Lung (tissue), 12 donors: Measurements from ENCODE around the gene CRYGD. TPM values are rescaled to one million over a fixed set of nuclear protein-coding genes. Genes with fewer than 3 reads are reported as not detected.
A peak's percentile ranks its signal among the peaks of the same experiment; 100 is the strongest.

ENCODE experiments used
- ATAC-seq: fragments of 200-7000 bp; cut with Tn5 transposase; one replicate; pipeline ENCODE4 v1.9.1; 2020; ENCODE audit warnings: moderate number of reproducible peaks; ENCODE audit not compliant: insufficient read depth, low FRiP score
- DNase-seq, 3 donors: peaks; one replicate each; pipeline ENCODE4 v3.0.0-alpha.2; 2013 to 2017
- H3K27ac ChIP-seq, 2 donors: one replicate each; pipeline ENCODE4 v1.5.1; 2013; ENCODE audit warnings: mild to moderate bottlenecking in 2 of 2, moderate library complexity in 2 of 2, control low read depth in 1 of 2, inconsistent platforms in 1 of 2, low read depth in 1 of 2, low read length in 1 of 2
- H3K27me3 ChIP-seq, 3 donors: one replicate each; pipeline ENCODE4 v1.5.1; 2013; ENCODE audit warnings: low read length in 2 of 3; ENCODE audit not compliant: control insufficient read depth in 3 of 3, insufficient read depth in 3 of 3
- H3K36me3 ChIP-seq, 4 donors: one replicate each; pipeline ENCODE4 v1.5.1; 2013; ENCODE audit warnings: low read length in 4 of 4, mild to moderate bottlenecking in 1 of 4, moderate library complexity in 1 of 4; ENCODE audit not compliant: control insufficient read depth in 4 of 4, insufficient read depth in 4 of 4
- H3K4me1 ChIP-seq, 5 donors: one replicate each; pipeline ENCODE4 v1.5.1; 2013; ENCODE audit warnings: low read length in 5 of 5, mild to moderate bottlenecking in 2 of 5, moderate library complexity in 1 of 5; ENCODE audit not compliant: control insufficient read depth in 5 of 5, insufficient read depth in 5 of 5
- H3K4me3 ChIP-seq: one replicate; pipeline ENCODE4 v1.5.1; 2013; ENCODE audit warnings: mild to moderate bottlenecking, control low read depth, moderate library complexity
- H3K9ac ChIP-seq, 2 donors: one replicate each; pipeline ENCODE4 v1.5.1; 2013; ENCODE audit warnings: low read length in 2 of 2, control low read depth in 1 of 2; ENCODE audit not compliant: insufficient read depth in 1 of 2
- H3K9me3 ChIP-seq, 4 donors: one replicate each; pipeline ENCODE4 v1.5.1; 2013; ENCODE audit warnings: low read length in 3 of 4, mild to moderate bottlenecking in 1 of 4, moderate library complexity in 1 of 4; ENCODE audit not compliant: control insufficient read depth in 4 of 4, insufficient read depth in 3 of 4
- CTCF ChIP-seq: IDR thresholded peaks from 2 replicates; pipeline ENCODE4 v1.5.1; 2012; ENCODE audit warnings: mild to moderate bottlenecking; ENCODE audit errors: control extremely low read depth, extremely low read depth
- WGBS, 2 donors: extraction: QIAGEN DNeasy Blood & Tissue Kit; methylation state at CpG; one replicate each; pipeline ENCODE4 v1.1.7; 2013; 5-methylcytosine and 5-hydroxymethylcytosine counted together
- polyA plus RNA-seq, 2 donors: library from polyadenylated mRNA; stranded (reverse); fragments of 200-250 nt; gene quantifications; one replicate each; pipeline ENCODE4 v1.2.1, GENCODE V29; 2013
- total RNA-seq, 2 donors: library from RNA; depleted of rRNA in 1 of 2; stranded (reverse); fragments of >200 nt in 1 of 2; gene quantifications; one replicate each; pipeline ENCODE4 v1.2.1, GENCODE V29; 2014 to 2021
- donor health status: control.
- donor health status: control.
- donor health status: Bipolar disorder and iron deficiency.
- donor health status: healthy.
- donor health status: DM: yes; HTN: yes; CAD: no.

CRYGD gene
- total and polyA plus RNA-seq, 4 donors: not detected

- ATAC-seq (no peak), DNase-seq (no peak)
- Histone ChIP-seq H3K9me3 (no peaks in the 10 kb centered on the region), H3K27ac (no peak overlapping the region), H3K4me1 (peaks cover 0 to 4% (median 0%) of the 10 kb centered on the region in 5 donors), H3K4me3 (no peak overlapping the region), H3K9ac (no peak overlapping the region), H3K36me3 (no peaks in the 10 kb centered on the region), H3K27me3 (no peaks in the 10 kb centered on the region)
- TF ChIP-seq CTCF: no peak
- WGBS, 2 donors: 85 to 86% methylated on average over 3 of the region's 3 CpGs
These were observed 27.0 kb downstream of the CRYGD start for GRCh38 chr2:208097313-208097712.

GRCh38 chr2:208096080-208096479, 28.2 kb downstream of the CRYGD start:
- ATAC-seq: no peak
- H3K4me1 ChIP-seq: peaks cover 0 to 4% (median 0%) of the 10 kb centered on the region in 5 donors
- H3K36me3 ChIP-seq: no peaks in the 10 kb centered on the region
- H3K9ac ChIP-seq: no peak overlapping the region
- no peak overlapping the region for H3K4me3 ChIP-seq
- no peaks in the 10 kb centered on the region for H3K9me3 ChIP-seq
- no peaks in the 10 kb centered on the region for H3K27me3 ChIP-seq
- no peak for TF ChIP-seq CTCF
- WGBS, 2 donors: 61 to 70% methylated on average over 3 of the region's 3 CpGs
- no peak overlapping the region for H3K27ac ChIP-seq
- no peak for DNase-seq

GRCh38 chr2:208093128-208093527, 31.2 kb downstream of the CRYGD start:
- DNase-seq: peak in 1 of 3 donors; percentile 13
- no peak for TF ChIP-seq CTCF
- no peak overlapping the region for H3K9ac ChIP-seq
- H3K27ac ChIP-seq: no peak overlapping the region
- H3K4me3 ChIP-seq: no peak overlapping the region
- H3K36me3 ChIP-seq: no peaks in the 10 kb centered on the region
- H3K4me1 ChIP-seq: peaks cover 0 to 4% (median 0%) of the 10 kb centered on the region in 5 donors
- H3K9me3 ChIP-seq: peaks cover 0 to 2% (median 0%) of the 10 kb centered on the region in 4 donors
- no peak for ATAC-seq
- no peaks in the 10 kb centered on the region for H3K27me3 ChIP-seq
